Effector memory CD4-positive, alpha-beta T cell (primary cell): ENCODE results near the gene NFU1.

Experiments used
- DNase-seq, 3 donors: peaks; one replicate each; pipeline ENCODE4 v3.0.0-alpha.2; 2020
- H3K27ac ChIP-seq: 2 replicates; pipeline ENCODE4 v1.7.0; 2013; ENCODE audit warnings: mild to moderate bottlenecking, low read length, moderate library complexity; ENCODE audit not compliant: insufficient read depth, poor library complexity, severe bottlenecking
- H3K27me3 ChIP-seq: replicated peaks from 2 replicates; pipeline ENCODE4 v1.7.0; 2013; ENCODE audit warnings: mild to moderate bottlenecking, low read length; ENCODE audit not compliant: insufficient read depth, control insufficient read depth, poor library complexity, severe bottlenecking
- H3K36me3 ChIP-seq: 2 replicates; pipeline ENCODE4 v1.7.0; 2013; ENCODE audit warnings: mild to moderate bottlenecking, low read length, moderate library complexity; ENCODE audit not compliant: control insufficient read depth, insufficient read depth
- H3K4me1 ChIP-seq: 2 replicates; pipeline ENCODE4 v1.7.0; 2013; ENCODE audit warnings: low read length, mild to moderate bottlenecking; ENCODE audit not compliant: control insufficient read depth, insufficient read depth, poor library complexity, severe bottlenecking
- H3K4me3 ChIP-seq: 2 replicates; pipeline ENCODE4 v1.7.0; 2013; ENCODE audit warnings: low read length, low read depth, mild to moderate bottlenecking; ENCODE audit not compliant: insufficient read depth, poor library complexity, severe bottlenecking
- H3K9me3 ChIP-seq: 2 replicates; pipeline ENCODE4 v1.7.0; 2013; ENCODE audit warnings: mild to moderate bottlenecking, low read length, moderate library complexity; ENCODE audit not compliant: control insufficient read depth
- total RNA-seq, 3 donors: gene quantifications; one replicate each; lab custom pipeline; 2026; lab: John Stamatoyannopoulos, UW

The NFU1 gene
- total RNA-seq, result 10.3 to 17.0 (median 14.4) reads per million in 3 donors

- Histone ChIP-seq H3K27ac (peak within 1 kb of the TSS; percentile 85), H3K4me3 (peak within 1 kb of the TSS; percentile 73), H3K36me3 (no peaks in the 10 kb centered on the region), H3K27me3 (no peaks in the 10 kb centered on the region), H3K9me3 (no peaks in the 10 kb centered on the region), H3K4me1 (peaks cover 6% of the 10 kb centered on the region)
- DNase-seq, result peak; percentile 78 to 81 (median 81)
Observed at GRCh38 chr2:69436938-69437750, at the start of gene NFU1. TSS of gene NFU1 (minus strand) at chr2:69437435. CDS start at chr2:69437422, 13 bp downstream.

GRCh38 chr2:69483696-69484095 lies 46.5 kb upstream of the NFU1 start:
- Histone ChIP-seq H3K27ac (no peak overlapping the region), H3K27me3 (no peaks in the 10 kb centered on the region), H3K4me3 (no peak overlapping the region), H3K9me3 (no peaks in the 10 kb centered on the region), H3K4me1 (no peaks in the 10 kb centered on the region), H3K36me3 (peaks cover 34% of the 10 kb centered on the region)
- DNase-seq, result no peak

DNA sequence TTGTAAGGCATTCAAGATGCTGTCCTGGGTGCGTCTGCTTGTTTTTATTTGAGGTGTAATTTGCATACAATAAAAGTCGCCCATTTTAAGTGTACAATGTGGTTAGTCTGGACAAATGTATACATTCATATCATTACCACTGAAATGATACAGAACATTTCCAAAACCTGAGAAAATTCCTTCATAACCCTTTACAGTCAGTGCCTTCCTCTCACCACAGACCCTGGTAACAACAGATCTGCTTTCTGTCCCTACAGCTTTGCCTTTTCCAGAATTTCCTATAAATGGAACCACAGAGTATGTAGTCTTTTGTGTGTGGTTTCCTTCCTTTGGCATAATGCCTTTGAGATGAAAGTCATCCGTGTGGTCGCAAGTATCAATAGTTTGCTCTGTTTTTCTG lies 45.8 kb upstream of the NFU1 start:
- H3K4me3 ChIP-seq, result no peak overlapping the region
- H3K4me1 ChIP-seq, result no peaks in the 10 kb centered on the region
- H3K27me3 ChIP-seq, result no peaks in the 10 kb centered on the region
- H3K27ac ChIP-seq, result no peak overlapping the region
- peaks cover 31% of the 10 kb centered on the region for H3K36me3 ChIP-seq
- no peaks in the 10 kb centered on the region for H3K9me3 ChIP-seq
- no peak for DNase-seq

- no peaks in the 10 kb centered on the region for H3K4me1 ChIP-seq
- DNase-seq, result no peak
- no peaks in the 10 kb centered on the region for H3K27me3 ChIP-seq
- no peaks in the 10 kb centered on the region for H3K9me3 ChIP-seq
- no peak overlapping the region for H3K27ac ChIP-seq
- H3K4me3 ChIP-seq, result no peak overlapping the region
- H3K36me3 ChIP-seq, result peaks cover 31% of the 10 kb centered on the region
Observed at GRCh38 chr2:69482471-69482870, 45.2 kb upstream of the NFU1 start.

GRCh38 chr2:69481421-69481820 lies 44.2 kb upstream of the NFU1 start:
- H3K36me3 ChIP-seq, result peaks cover 31% of the 10 kb centered on the region
- DNase-seq, result no peak
- H3K4me3 ChIP-seq, result no peak overlapping the region
- no peaks in the 10 kb centered on the region for H3K9me3 ChIP-seq
- no peak overlapping the region for H3K27ac ChIP-seq
- no peaks in the 10 kb centered on the region for H3K27me3 ChIP-seq
- no peaks in the 10 kb centered on the region for H3K4me1 ChIP-seq

GRCh38 chr2:69477627-69478026 lies 40.4 kb upstream of the NFU1 start:
- H3K4me1 ChIP-seq, result no peaks in the 10 kb centered on the region
- peaks cover 40% of the 10 kb centered on the region for H3K36me3 ChIP-seq
- H3K27ac ChIP-seq, result no peak overlapping the region
- H3K4me3 ChIP-seq, result no peak overlapping the region
- no peaks in the 10 kb centered on the region for H3K27me3 ChIP-seq
- DNase-seq, result no peak
- no peaks in the 10 kb centered on the region for H3K9me3 ChIP-seq

DNA sequence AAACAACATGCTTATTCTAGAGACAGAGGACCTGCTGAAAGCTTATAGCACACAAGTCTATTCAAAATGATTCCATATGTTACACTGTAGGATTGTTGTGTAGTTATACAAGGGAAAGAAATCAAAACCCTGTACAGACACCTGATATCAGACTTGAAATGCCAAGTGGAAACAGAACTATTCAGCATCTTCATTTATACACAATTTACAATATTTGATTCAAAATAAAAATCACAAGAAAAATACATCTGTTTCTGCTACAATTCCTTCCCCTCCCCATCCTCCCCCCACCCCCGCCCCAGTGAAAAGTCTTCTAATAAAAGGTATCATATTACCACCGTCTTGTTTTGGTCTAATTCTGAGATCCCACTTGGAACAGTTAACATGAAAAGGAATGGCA lies 37.5 kb upstream of the NFU1 start:
- Histone ChIP-seq H3K27ac (no peak overlapping the region), H3K4me3 (no peak overlapping the region), H3K9me3 (no peaks in the 10 kb centered on the region), H3K4me1 (no peaks in the 10 kb centered on the region), H3K36me3 (peaks cover 20% of the 10 kb centered on the region), H3K27me3 (no peaks in the 10 kb centered on the region)
- no peak for DNase-seq

DNA sequence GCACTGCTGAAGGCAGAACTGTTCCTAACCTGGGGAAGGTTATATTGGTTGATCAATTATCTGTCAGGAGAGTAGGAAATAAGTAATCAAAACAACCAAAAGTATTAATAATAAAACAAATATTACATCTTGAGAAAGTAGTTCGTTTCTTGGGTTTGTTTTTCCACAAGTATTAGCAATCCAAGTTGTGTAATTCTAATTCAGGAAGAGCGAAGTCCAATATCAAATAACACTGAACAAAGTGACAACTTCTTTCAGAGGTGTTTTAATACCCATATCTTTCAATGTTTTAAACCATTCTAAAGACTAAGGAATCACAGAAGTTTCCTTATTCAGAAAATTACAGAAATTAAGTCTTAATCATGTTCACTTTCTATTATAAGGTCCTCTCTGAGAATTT lies 34.6 kb upstream of the NFU1 start:
- Histone ChIP-seq H3K27ac (no peak overlapping the region), H3K9me3 (no peaks in the 10 kb centered on the region), H3K36me3 (peaks cover 15% of the 10 kb centered on the region), H3K4me1 (no peaks in the 10 kb centered on the region), H3K4me3 (no peak overlapping the region), H3K27me3 (no peaks in the 10 kb centered on the region)
- DNase-seq, result no peak

DNA sequence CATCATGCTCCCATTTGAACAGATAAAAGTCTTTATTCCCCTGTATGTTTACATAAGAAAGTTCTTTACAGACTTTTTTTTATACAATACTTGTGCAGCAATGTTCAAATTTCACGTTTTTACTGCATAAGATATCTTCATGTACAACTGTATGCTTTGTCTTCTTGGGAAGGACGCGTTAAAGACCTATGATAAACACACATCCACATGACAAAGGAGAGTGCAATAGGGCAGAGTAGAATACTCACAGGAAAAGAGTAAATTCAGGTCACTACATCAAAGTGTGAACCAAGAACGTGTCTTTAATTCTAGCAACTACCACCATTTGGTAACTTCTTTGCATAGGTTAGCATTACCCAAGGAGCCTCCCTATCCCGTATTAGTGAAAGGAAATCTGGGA lies 33.7 kb upstream of the NFU1 start:
- DNase-seq, result no peak
- peaks cover 20% of the 10 kb centered on the region for H3K36me3 ChIP-seq
- H3K9me3 ChIP-seq, result no peaks in the 10 kb centered on the region
- no peak overlapping the region for H3K4me3 ChIP-seq
- H3K27ac ChIP-seq, result no peak overlapping the region
- H3K4me1 ChIP-seq, result no peaks in the 10 kb centered on the region
- no peaks in the 10 kb centered on the region for H3K27me3 ChIP-seq

GRCh38 chr2:69469784-69470183 lies 32.5 kb upstream of the NFU1 start:
- H3K9me3 ChIP-seq, result no peaks in the 10 kb centered on the region
- no peaks in the 10 kb centered on the region for H3K4me1 ChIP-seq
- H3K27me3 ChIP-seq, result no peaks in the 10 kb centered on the region
- no peak for DNase-seq
- H3K4me3 ChIP-seq, result no peak overlapping the region
- peaks cover 18% of the 10 kb centered on the region for H3K36me3 ChIP-seq
- no peak overlapping the region for H3K27ac ChIP-seq
